Heart right ventricle (tissue), 16 donors: ENCODE data around the gene MXD4. TPM values are rescaled to one million over a fixed set of nuclear protein-coding genes. Genes with fewer than 3 reads are reported as not detected.
"Not testable (repeated sequence)": the region's sequence is repeated elsewhere in the genome, so short reads cannot be mapped to it uniquely, and the experiment has no call there.

Experiments
- ATAC-seq, 8 donors: fragments of 200-7000 bp; cut with Tn5 transposase; one replicate each; pipeline ENCODE4 v1.9.1; 2020; ENCODE audit warnings: mild to moderate bottlenecking in 8 of 8, moderate library complexity in 8 of 8, moderate number of reproducible peaks in 1 of 8
- DNase-seq, 2 donors: peaks; one replicate each; pipeline ENCODE4 v3.0.0-alpha.2; 2020
- H3K27ac ChIP-seq, 10 donors: fragments of 200-600 bp; sonication (generic) in 2 of 10; one replicate each; pipeline versions ENCODE4 v1.5.0 to v1.8.0; 2020 to 2022; ENCODE audit warnings: mild to moderate bottlenecking in 3 of 10
- H3K27me3 ChIP-seq, 7 donors: fragments of 200-600 bp; one replicate each; pipeline ENCODE4 v1.8.0; 2021 to 2022; ENCODE audit warnings: mild to moderate bottlenecking in 2 of 7
- H3K36me3 ChIP-seq, 9 donors: fragments of 200-600 bp; sonication (generic) in 1 of 9; one replicate each; pipeline versions ENCODE4 v1.5.0 to v1.8.0; 2020 to 2022; ENCODE audit warnings: mild to moderate bottlenecking in 2 of 9
- H3K4me1 ChIP-seq, 9 donors: fragments of 200-600 bp; sonication (generic) in 1 of 9; one replicate each; pipeline versions ENCODE4 v1.5.0 to v1.8.0; 2020 to 2022; ENCODE audit warnings: mild to moderate bottlenecking in 4 of 9
- H3K4me3 ChIP-seq, 10 donors: fragments of 200-600 bp; sonication (generic) in 2 of 10; one replicate each; pipeline versions ENCODE4 v1.5.0 to v1.8.0; 2020 to 2022; ENCODE audit warnings: mild to moderate bottlenecking in 7 of 10, moderate library complexity in 2 of 10
- H3K9me3 ChIP-seq, 11 donors: fragments of 200-600 bp in 10 of 11; sonication (generic) in 2 of 11; one replicate each; pipeline versions ENCODE4 v1.5.0 to v1.8.0; 2013 to 2022; ENCODE audit warnings: mild to moderate bottlenecking in 2 of 11, control low read depth in 1 of 11, moderate library complexity in 1 of 11
- WGBS, 2 donors: extraction: QIAGEN DNeasy Blood & Tissue Kit; methylation state at CpG; one replicate each; pipeline ENCODE4 v1.1.7; 2013; ENCODE audit warnings: inconsistent platforms in 1 of 2; 5-methylcytosine and 5-hydroxymethylcytosine counted together
- intact Hi-C, 10 donors: fragments of 100-400 bp; cut with DNase I; formaldehyde crosslinking; loops; one replicate each; pipeline versions ENCODE4 v1.11.1 to v1.14.2; 2022
- polyA plus RNA-seq, 2 donors: library from polyadenylated mRNA; stranded (reverse); fragments of 200-250 nt; gene quantifications; one replicate each; pipeline ENCODE4 v1.2.3, GENCODE V29; 2013
- total RNA-seq, 10 donors: library from RNA; stranded (reverse); fragmentation: NEBNext Ultra II Directional in 3 of 10; extraction: Animal tissue kit (Norgen Biotek cat#: 25700) in 3 of 10; gene quantifications; one replicate each; pipeline versions ENCODE4 v1.2.1 to v1.2.4, GENCODE V29; 2021 to 2023
- TF ChIP-seq, protein P1 (sequence below), 9 donors: fragments of 200-600 bp; sonication (generic) in 2 of 9; IDR thresholded peaks; one replicate each; pipeline versions ENCODE4 v1.5.0 to v1.8.0; 2021 to 2022; ENCODE audit warnings: antibody characterized with exemption in 9 of 9, mild to moderate bottlenecking in 5 of 9, moderate library complexity in 1 of 9
- donor health status: Arrhythmogenic right ventricular cardiomyopathy.
- donor health status: ischemic (EF 13 %, LVEDD 7.1; RV severe dilation, severe dysfunction).
- donor health status: healthy with polysubstance abuse.
- donor health status: DM: no; HTN: yes; CAD: no.
- donor health status: DM: no; HTN: no; CAD: no.
- donor health status: ischemic (EF 25% LVEDD 6.9; RV normal size, moderate dysfunction).
- donor health status: ischemic (EF 25% LVEDD 5.7; RV mildly dilated, moderate dysfunction).
- donor health status: healthy.
- donor health status: DM: yes; HTN: yes; CAD: no.
- donor health status: Ischemic cardiomyopathy.
- donor health status: ischemic (EF 35%, LVEDD 5.7; RV mildly dilated, moderate dysfunction).
- donor health status: nonischemic (EF 11% LVEDD 7.7; RV severe dilation, severe dysfunction).
- donor health status: DM: yes; HTN: yes; CAD: no.
- donor health status: PGD.
- donor health status: ischemic (EF 29% LVEDD 5.4; RV normal size, mild dysfunction).
- donor health status: nonischemic (EF 23%, LVEDD 6.1; RV moderate dilation, normal function).

The MXD4 gene
- total and polyA plus RNA-seq, 12 donors = 19.1 to 82.2 (median 28.2) TPM

DNA sequence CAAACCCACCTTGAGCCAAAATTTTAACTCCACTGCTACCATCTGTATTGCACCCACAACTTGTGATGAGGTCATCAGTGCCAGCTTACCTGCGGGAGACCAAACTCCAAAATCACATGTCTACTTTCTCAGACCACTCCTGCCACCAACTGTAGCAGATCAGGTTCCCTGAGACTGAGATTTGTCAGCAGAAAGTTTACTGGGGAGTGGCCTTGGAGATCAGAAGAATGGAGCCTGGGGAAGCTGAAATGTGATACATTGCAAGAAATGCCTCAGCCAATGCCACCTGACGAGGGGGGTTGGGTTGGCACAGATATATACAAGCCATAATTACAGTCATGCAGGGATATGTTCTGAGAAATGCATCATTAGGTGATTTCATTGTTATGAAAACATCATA is 39.1 kb downstream of the MXD4 start:
- WGBS, 2 donors = 90 to 100% methylated on average over 2 of the region's 2 CpGs
- intact Hi-C loops = loop anchor here in 8 of 10 donors (5.0 to 10.0 kb wide), 8 partner anchors 212 to 414 kb away; partner anchors contain the start of gene RNF4 (in 2 of the 8)
- peaks cover 0 to 7% (median 3%) of the 10 kb centered on the region in 9 donors for H3K4me1 ChIP-seq

DNA sequence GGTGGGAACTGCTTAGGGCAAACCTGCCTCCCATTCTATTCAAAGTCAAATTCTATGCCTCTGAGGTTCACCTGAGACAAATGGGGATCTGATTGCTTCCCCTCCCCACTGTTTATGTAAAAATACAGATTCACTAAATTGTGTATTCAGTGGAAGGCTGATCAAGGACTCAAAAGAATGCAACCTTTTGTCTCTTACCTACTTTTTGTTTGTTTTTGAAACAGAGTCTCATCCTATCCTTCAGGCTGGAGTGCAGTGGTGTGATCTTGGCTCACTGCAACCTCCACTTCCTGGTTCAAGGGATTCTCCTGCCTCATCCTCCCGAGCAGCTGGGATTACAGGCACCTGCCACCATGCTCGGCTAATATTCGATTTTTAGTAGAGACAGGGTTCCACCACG is 40.5 kb downstream of the MXD4 start:
- not testable (repeated sequence) for H3K27ac ChIP-seq, H3K4me3 ChIP-seq, ATAC-seq, H3K4me1 ChIP-seq, H3K9me3 ChIP-seq, DNase-seq, H3K27me3 ChIP-seq
- WGBS, 2 donors = 61 to 65% methylated on average over 4 of the region's 4 CpGs
- intact Hi-C loops = loop anchor here in 8 of 10 donors (5.0 to 10.0 kb wide), 8 partner anchors 213 to 416 kb away; partner anchors contain the start of gene RNF4 (in 2 of the 8)
- peaks cover 0 to 40% (median 0%) of the 10 kb centered on the region in 9 donors for H3K36me3 ChIP-seq

More for the DNA sequence above, 39.1 kb downstream of the MXD4 start:
- Histone ChIP-seq H3K36me3 (peaks cover 0 to 53% (median 0%) of the 10 kb centered on the region in 9 donors), H3K27ac (no peak overlapping the region), H3K9me3 (no peaks in the 10 kb centered on the region), H3K4me3 (no peak overlapping the region), H3K27me3 (no peaks in the 10 kb centered on the region)
- DNase-seq (no peak), ATAC-seq (no peak)
- TF ChIP-seq, protein P1, sequence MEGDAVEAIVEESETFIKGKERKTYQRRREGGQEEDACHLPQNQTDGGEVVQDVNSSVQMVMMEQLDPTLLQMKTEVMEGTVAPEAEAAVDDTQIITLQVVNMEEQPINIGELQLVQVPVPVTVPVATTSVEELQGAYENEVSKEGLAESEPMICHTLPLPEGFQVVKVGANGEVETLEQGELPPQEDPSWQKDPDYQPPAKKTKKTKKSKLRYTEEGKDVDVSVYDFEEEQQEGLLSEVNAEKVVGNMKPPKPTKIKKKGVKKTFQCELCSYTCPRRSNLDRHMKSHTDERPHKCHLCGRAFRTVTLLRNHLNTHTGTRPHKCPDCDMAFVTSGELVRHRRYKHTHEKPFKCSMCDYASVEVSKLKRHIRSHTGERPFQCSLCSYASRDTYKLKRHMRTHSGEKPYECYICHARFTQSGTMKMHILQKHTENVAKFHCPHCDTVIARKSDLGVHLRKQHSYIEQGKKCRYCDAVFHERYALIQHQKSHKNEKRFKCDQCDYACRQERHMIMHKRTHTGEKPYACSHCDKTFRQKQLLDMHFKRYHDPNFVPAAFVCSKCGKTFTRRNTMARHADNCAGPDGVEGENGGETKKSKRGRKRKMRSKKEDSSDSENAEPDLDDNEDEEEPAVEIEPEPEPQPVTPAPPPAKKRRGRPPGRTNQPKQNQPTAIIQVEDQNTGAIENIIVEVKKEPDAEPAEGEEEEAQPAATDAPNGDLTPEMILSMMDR (IDR thresholded peaks at IDR 0.05) = no peak

GRCh38 chr4:2220016-2220630 is 41.8 kb downstream of the MXD4 start:
- TF ChIP-seq, protein P1 (IDR thresholded peaks at IDR 0.05) = peak; percentile 68 to 88 (median 84)
- H3K4me1 ChIP-seq = peaks cover 0 to 7% (median 3%) of the 10 kb centered on the region in 9 donors
- WGBS, 2 donors = 11 to 12% methylated on average over 10 of the region's 10 CpGs
- ATAC-seq (peak; percentile 81 to 93 (median 88)), DNase-seq (peak; percentile 55 to 59)
- H3K36me3 ChIP-seq = peaks cover 0 to 30% (median 0%) of the 10 kb centered on the region in 9 donors
- H3K4me3 ChIP-seq = no peak overlapping the region
- no peak overlapping the region for H3K27ac ChIP-seq
- no peaks in the 10 kb centered on the region for H3K27me3 ChIP-seq
- no peaks in the 10 kb centered on the region for H3K9me3 ChIP-seq
- intact Hi-C loops = loop anchor here in 8 of 10 donors (5.0 to 10.0 kb wide), 8 partner anchors 215 to 417 kb away; partner anchors contain the start of gene RNF4 (in 2 of the 8)

DNA sequence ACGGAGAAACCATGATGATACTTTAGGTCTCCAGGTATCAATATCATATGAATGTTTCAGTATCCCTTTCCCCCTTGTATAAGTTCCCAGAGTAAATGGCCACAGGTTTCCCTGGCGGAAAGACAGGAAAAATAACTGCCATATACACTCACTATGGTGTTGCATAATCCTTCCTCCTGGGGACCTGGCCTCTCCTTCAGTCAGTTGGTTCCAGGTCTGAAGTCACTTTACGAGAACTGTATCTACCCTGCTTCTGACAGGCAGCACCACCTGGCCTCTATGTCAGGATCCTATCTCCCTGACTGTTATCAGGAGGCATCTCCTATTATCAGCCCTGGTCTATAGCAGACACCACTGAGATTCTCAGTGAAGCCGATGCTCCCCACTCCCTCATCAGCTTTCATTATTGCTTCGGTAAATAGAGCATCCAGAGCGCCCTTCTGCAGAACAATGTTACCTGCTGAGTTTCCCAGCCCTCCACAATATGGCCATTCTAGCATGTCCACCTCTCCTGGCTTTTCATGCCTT is 42.6 kb downstream of the MXD4 start:
- Histone ChIP-seq H3K4me3 (no peak overlapping the region), H3K36me3 (peaks cover 0 to 23% (median 0%) of the 10 kb centered on the region in 9 donors), H3K4me1 (peaks cover 0 to 7% (median 3%) of the 10 kb centered on the region in 9 donors), H3K27me3 (no peaks in the 10 kb centered on the region), H3K27ac (no peak overlapping the region), H3K9me3 (no peaks in the 10 kb centered on the region)
- TF ChIP-seq, protein P1 (IDR thresholded peaks at IDR 0.05) = no peak
- DNase-seq (no peak), ATAC-seq (no peak)
- intact Hi-C loops = loop anchor here in 5 of 10 donors (1.0 to 10.0 kb wide), 5 partner anchors 216 to 243 kb away; no protein-coding TSS in a partner anchor
- WGBS, 2 donors = 89 to 91% methylated on average over 6 of the region's 6 CpGs
